ENCODE measurements around the gene RETSAT. TPM values are rescaled to one million over a fixed set of nuclear protein-coding genes. Genes with fewer than 3 reads are reported as not detected.

Gene RETSAT
- 49.0 to 54.9 TPM (median 52.0 TPM) in 5 replicates for total RNA-seq (2022; extraction: Qiagen RNA extraction)

DNA sequence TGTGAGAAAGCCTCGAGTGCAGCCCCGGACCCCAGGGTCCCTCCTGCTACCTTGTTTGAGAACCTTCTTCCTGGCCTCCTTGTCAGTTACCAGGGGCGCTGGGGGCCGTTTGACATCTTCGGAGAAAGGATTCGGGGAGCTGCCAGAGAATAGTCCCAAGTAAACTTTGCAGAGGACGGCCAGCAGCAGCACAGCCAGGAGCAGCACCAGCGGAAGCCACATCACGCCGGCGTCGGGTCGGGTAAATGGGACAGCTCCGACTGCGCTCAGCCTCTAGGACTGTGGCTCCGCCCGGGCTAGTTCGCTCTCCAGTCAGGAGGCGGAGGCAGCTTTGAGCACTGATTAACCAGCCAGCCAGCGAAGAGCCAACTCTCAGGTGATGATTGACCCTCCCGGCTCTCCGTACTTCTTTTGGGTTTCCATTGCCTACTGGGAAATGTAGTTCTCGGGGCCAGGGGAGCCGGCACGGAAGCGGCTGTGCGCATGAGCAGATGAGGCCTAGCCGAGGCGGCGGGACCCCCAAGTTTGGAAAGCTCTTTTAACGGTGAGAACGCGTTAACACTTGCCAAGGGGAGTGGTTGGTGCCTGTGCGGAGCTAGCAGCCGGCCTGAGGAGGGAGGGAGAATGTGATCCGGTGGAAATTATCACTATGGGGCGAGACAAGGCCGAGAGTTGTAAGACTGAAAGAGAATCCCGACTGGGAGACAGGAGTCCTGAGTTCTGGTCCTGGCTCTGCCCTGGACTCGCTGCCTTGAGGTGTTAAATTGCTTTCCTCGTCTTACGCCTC, at the start of gene RETSAT, which contains the start of gene ELMOD3:
Gene RETSAT, minus strand, starts transcription at position 243 of the 787 bp plus-strand sequence. Its CDS starts 21 bp downstream, at position 222.
Gene ELMOD3, plus strand, starts transcription at position 484 of the 787 bp plus-strand sequence. CDS start 2,430 bp downstream, outside the sequence.

GRCh38 chr2:85327822-85328617, 26.3 kb downstream of the RETSAT start, which contains the start of gene TGOLN2:
TSS of gene TGOLN2 (minus strand) at chr2:85327989. CDS start at chr2:85327962, 27 bp downstream.

Other genes starting within 250 kb of the RETSAT start
- gene TCF7L1, start 221.1 kb downstream of the RETSAT start, total RNA-seq (2022; extraction: Qiagen RNA extraction) = 6.7 to 9.5 TPM (median 9.2 TPM) in 5 replicates
- gene TGOLN2, start 26.5 kb downstream of the RETSAT start, total RNA-seq (2022; extraction: Qiagen RNA extraction) = 85.6 to 109 TPM (median 101 TPM) in 5 replicates
- 10.8 to 14.5 TPM (median 12.7 TPM) in 5 replicates for gene ELMOD3, start 241 bp upstream of the RETSAT start, total RNA-seq (2022; extraction: Qiagen RNA extraction)
- 81.9 to 122 TPM (median 101 TPM) in 5 replicates for gene CAPG, start 55.8 kb upstream of the RETSAT start, total RNA-seq (2022; extraction: Qiagen RNA extraction)
- 0.50 to 1.1 TPM (median 0.87 TPM) in 5 replicates for gene SH2D6, start 64.2 kb upstream of the RETSAT start, total RNA-seq (2022; extraction: Qiagen RNA extraction)
- gene MAT2A, start 184.6 kb upstream of the RETSAT start, total RNA-seq (2022; extraction: Qiagen RNA extraction) = 461 to 486 TPM (median 479 TPM) in 5 replicates
- gene GGCX, start 207.0 kb upstream of the RETSAT start, total RNA-seq (2022; extraction: Qiagen RNA extraction) = 36.1 to 46.7 TPM (median 44.7 TPM) in 5 replicates
- gene VAMP8, start 223.1 kb upstream of the RETSAT start, total RNA-seq (2022; extraction: Qiagen RNA extraction) = 15.2 to 18.7 TPM (median 16.4 TPM) in 5 replicates
- 0.24 to 0.55 TPM in 2 of 5 replicates, not detected in the others for gene VAMP5, start 229.9 kb upstream of the RETSAT start, total RNA-seq (2022; extraction: Qiagen RNA extraction)
- gene RNF181, start 241.2 kb upstream of the RETSAT start, total RNA-seq (2022; extraction: Qiagen RNA extraction) = 186 to 198 TPM (median 192 TPM) in 5 replicates
- 10.8 to 14.2 TPM (median 13.8 TPM) in 5 replicates for gene TMEM150A, start 248.2 kb upstream of the RETSAT start, total RNA-seq (2022; extraction: Qiagen RNA extraction)

Measured in A549 treated with CORT108297 at 1 μM for 4 hours (cell line).